Neural progenitor cell (in vitro differentiated cells): ENCODE data around the gene RTL5. TPM values are rescaled to one million over a fixed set of nuclear protein-coding genes. Genes with fewer than 3 reads are reported as not detected.
A peak's percentile ranks its signal among the peaks of the same experiment; 100 is the strongest.

ENCODE experiments used
- DNase-seq: peaks from one replicate; pipeline ENCODE4 v3.0.0-alpha.2; 2016; ENCODE audit warnings: low spot score
- H2AFZ ChIP-seq: fragments of 200-600 bp; sonication (generic); replicated peaks from 2 replicates; pipeline ENCODE4 v1.6.1; 2016; ENCODE audit warnings: antibody characterized with exemption
- H3F3A ChIP-seq: fragments of 200-600 bp; sonication (generic); 2 replicates; pipeline ENCODE4 v1.6.1; 2016; ENCODE audit warnings: antibody characterized with exemption, low read depth
- H3K27ac ChIP-seq: fragments of 200-600 bp; sonication (generic); 2 replicates; pipeline ENCODE4 v1.5.1; 2016; ENCODE audit warnings: mild to moderate bottlenecking
- H3K27me3 ChIP-seq: fragments of 200-600 bp; sonication (generic); 2 replicates; pipeline ENCODE4 v1.6.1; 2016; ENCODE audit warnings: mild to moderate bottlenecking, moderate library complexity
- H3K36me3 ChIP-seq: fragments of 200-600 bp; sonication (generic); 2 replicates; pipeline ENCODE4 v1.5.1; 2016
- H3K4me1 ChIP-seq: fragments of 200-600 bp; sonication (generic); 2 replicates; pipeline ENCODE4 v1.6.1; 2016; ENCODE audit warnings: mixed run types
- H3K4me2 ChIP-seq: fragments of 200-600 bp; sonication (generic); 2 replicates; pipeline ENCODE4 v1.6.1; 2016
- H3K4me3 ChIP-seq: fragments of 200-600 bp; sonication (generic); 2 replicates; pipeline ENCODE4 v1.5.1; 2016
- H3K79me2 ChIP-seq: fragments of 200-600 bp; sonication (generic); 2 replicates; pipeline ENCODE4 v1.6.1; 2016; ENCODE audit warnings: low read depth
- H3K9ac ChIP-seq: fragments of 200-600 bp; sonication (generic); 2 replicates; pipeline ENCODE4 v1.6.1; 2016
- H3K9me3 ChIP-seq: fragments of 200-600 bp; sonication (generic); 2 replicates; pipeline ENCODE4 v1.5.1; 2016; ENCODE audit warnings: low read depth
- H4K20me1 ChIP-seq: fragments of 200-600 bp; sonication (generic); 2 replicates; pipeline ENCODE4 v1.6.1; 2016; ENCODE audit warnings: low read depth
- H3K27ac Mint-ChIP-seq: 3 replicates; pipeline ENCODE4 v1.8.0; 2021; ENCODE audit warnings: mixed read lengths
- H3K27me3 Mint-ChIP-seq: 2 replicates; pipeline ENCODE4 v1.8.0; 2022; ENCODE audit warnings: low read depth, mild to moderate bottlenecking, inconsistent platforms, moderate library complexity, mixed read lengths; ENCODE audit not compliant: insufficient read depth
- H3K36me3 Mint-ChIP-seq: 3 replicates; pipeline ENCODE4 v1.8.0; 2021; ENCODE audit warnings: mixed read lengths
- H3K4me1 Mint-ChIP-seq: 3 replicates; pipeline ENCODE4 v1.8.0; 2021; ENCODE audit warnings: mixed read lengths
- H3K4me3 Mint-ChIP-seq: 3 replicates; pipeline ENCODE4 v1.8.0; 2021; ENCODE audit warnings: mild to moderate bottlenecking, moderate library complexity, mixed read lengths
- H3K9me3 Mint-ChIP-seq: 3 replicates; pipeline ENCODE4 v1.8.0; 2020; ENCODE audit warnings: mixed read lengths
- CTCF ChIP-seq: fragments of 200-600 bp; sonication (generic); IDR thresholded peaks from 2 replicates; pipeline ENCODE4 v1.5.1; 2017; ENCODE audit warnings: antibody characterized with exemption, mild to moderate bottlenecking
- EZH2 ChIP-seq: fragments of 200-600 bp; sonication (generic); IDR thresholded peaks from 2 replicates; pipeline ENCODE4 v1.6.1; 2017; ENCODE audit warnings: antibody characterized with exemption, mild to moderate bottlenecking, moderate library complexity
- EZH2phosphoT487 ChIP-seq: fragments of 200-600 bp; sonication (generic); IDR thresholded peaks from 2 replicates; pipeline ENCODE4 v1.6.1; 2017; ENCODE audit warnings: antibody characterized with exemption
- total RNA-seq: library from RNA; depleted of rRNA; stranded (reverse); fragments of >200 nt; gene quantifications from 2 replicates; pipeline ENCODE4 v1.2.3, GENCODE V29; 2015; ENCODE audit warnings: low replicate concordance

The RTL5 gene
- total RNA-seq, 1 donor from 2014 or later, result 1.0 TPM

GRCh38 chrX:72126048-72126415, 5.7 kb downstream of the RTL5 start:
- no peak for DNase-seq
- Histone ChIP-seq H3K27me3 (peaks cover 25% of the 10 kb centered on the region), H2AFZ (no peak overlapping the region), H4K20me1 (peaks cover 4% of the 10 kb centered on the region), H3K4me1 (peaks cover 18% of the 10 kb centered on the region), H3K4me2 (no peak overlapping the region), H3K4me3 (no peak overlapping the region), H3K9ac (no peak overlapping the region), H3F3A (no peaks in the 10 kb centered on the region), H3K27ac (no peak overlapping the region), H3K9me3 (no peaks in the 10 kb centered on the region), H3K79me2 (no peaks in the 10 kb centered on the region), H3K36me3 (no peaks in the 10 kb centered on the region)
- TF ChIP-seq EZH2phosphoT487 (no peak), CTCF (no peak), EZH2 (no peak)
- H3K27ac Mint-ChIP-seq, result no peak overlapping the region
- H3K4me1 Mint-ChIP-seq, result peaks cover 57% of the 10 kb centered on the region
- H3K4me3 Mint-ChIP-seq, result no peak overlapping the region
- peaks cover 6% of the 10 kb centered on the region for H3K27me3 Mint-ChIP-seq
- peaks cover 26% of the 10 kb centered on the region for H3K36me3 Mint-ChIP-seq
- H3K9me3 Mint-ChIP-seq, result peaks cover 24% of the 10 kb centered on the region

GRCh38 chrX:72125331-72126047, 6.2 kb downstream of the RTL5 start:
- Histone ChIP-seq H3K79me2 (no peaks in the 10 kb centered on the region), H3F3A (no peaks in the 10 kb centered on the region), H3K27ac (no peak overlapping the region), H3K9me3 (no peaks in the 10 kb centered on the region), H3K27me3 (peaks cover 20% of the 10 kb centered on the region), H3K4me1 (peaks cover 18% of the 10 kb centered on the region), H3K4me3 (no peak overlapping the region), H3K9ac (no peak overlapping the region), H2AFZ (no peak overlapping the region), H4K20me1 (peaks cover 4% of the 10 kb centered on the region), H3K4me2 (no peak overlapping the region), H3K36me3 (no peaks in the 10 kb centered on the region)
- peaks cover 23% of the 10 kb centered on the region for H3K9me3 Mint-ChIP-seq
- H3K27me3 Mint-ChIP-seq, result peaks cover 6% of the 10 kb centered on the region
- TF ChIP-seq EZH2, result no peak
- TF ChIP-seq EZH2phosphoT487, result no peak
- TF ChIP-seq CTCF, result no peak
- no peak for DNase-seq
- peaks cover 58% of the 10 kb centered on the region for H3K4me1 Mint-ChIP-seq
- no peak overlapping the region for H3K4me3 Mint-ChIP-seq
- peak overlapping the region; percentile 37 for H3K27ac Mint-ChIP-seq
- H3K36me3 Mint-ChIP-seq, result peaks cover 24% of the 10 kb centered on the region

GRCh38 chrX:72124540-72125201, 7.0 kb downstream of the RTL5 start:
- H3F3A ChIP-seq, result no peaks in the 10 kb centered on the region
- Mint-ChIP-seq H3K27me3 (peaks cover 6% of the 10 kb centered on the region), H3K4me1 (peaks cover 55% of the 10 kb centered on the region), H3K9me3 (peaks cover 17% of the 10 kb centered on the region), H3K27ac (no peak overlapping the region), H3K36me3 (peaks cover 16% of the 10 kb centered on the region), H3K4me3 (no peak overlapping the region)
- peaks cover 4% of the 10 kb centered on the region for H4K20me1 ChIP-seq
- peaks cover 18% of the 10 kb centered on the region for H3K4me1 ChIP-seq
- TF ChIP-seq CTCF (no peak), EZH2phosphoT487 (no peak)
- H3K36me3 ChIP-seq, result no peaks in the 10 kb centered on the region
- H3K9ac ChIP-seq, result no peak overlapping the region
- peaks cover 11% of the 10 kb centered on the region for H3K27me3 ChIP-seq
- DNase-seq, result no peak
- no peaks in the 10 kb centered on the region for H3K79me2 ChIP-seq
- no peak overlapping the region for H2AFZ ChIP-seq
- H3K4me3 ChIP-seq, result no peak overlapping the region
- peaks cover 3% of the 10 kb centered on the region for H3K9me3 ChIP-seq
- no peak overlapping the region for H3K4me2 ChIP-seq
- no peak overlapping the region for H3K27ac ChIP-seq
